Measurements from ENCODE around the gene PNPLA3.
"Not testable (repeated sequence)": the region's sequence is repeated elsewhere in the genome, so short reads cannot be mapped to it uniquely, and the experiment has no call there.

Gene PNPLA3

DNA sequence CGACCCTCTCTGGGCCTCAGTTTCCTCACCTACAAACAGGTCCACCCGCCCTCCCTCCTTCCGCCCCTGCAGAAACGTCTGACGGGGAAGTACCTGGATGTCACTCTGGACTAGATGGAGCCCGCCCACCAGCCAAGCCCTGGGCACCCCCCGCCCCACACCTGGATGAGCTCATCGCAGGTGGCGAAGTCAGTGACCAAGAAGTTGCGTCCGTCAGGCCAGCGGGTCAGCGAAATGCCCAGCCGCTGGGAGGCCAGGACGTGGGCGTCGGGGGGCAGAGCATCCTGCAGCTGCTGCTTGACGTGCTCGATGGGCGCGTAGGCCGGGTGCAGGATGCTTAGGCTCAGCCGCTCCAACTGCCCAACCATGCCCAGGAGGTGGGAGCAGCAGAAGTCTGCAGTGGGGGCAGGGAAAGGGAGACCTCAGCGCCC lies 32.7 kb upstream of the PNPLA3 start:
- DNase-seq = no peak

GRCh38 chr22:43891360-43892182 lies 32.0 kb upstream of the PNPLA3 start, which contains the start of gene PNPLA5:
PNPLA5 (minus strand) TSS chr22:43892013; CDS start chr22:43891880, 133 bp downstream.
- DNase-seq = no peak

GRCh38 chr22:43892183-43892894 lies 31.3 kb upstream of the PNPLA3 start:
- no peak for DNase-seq

DNA sequence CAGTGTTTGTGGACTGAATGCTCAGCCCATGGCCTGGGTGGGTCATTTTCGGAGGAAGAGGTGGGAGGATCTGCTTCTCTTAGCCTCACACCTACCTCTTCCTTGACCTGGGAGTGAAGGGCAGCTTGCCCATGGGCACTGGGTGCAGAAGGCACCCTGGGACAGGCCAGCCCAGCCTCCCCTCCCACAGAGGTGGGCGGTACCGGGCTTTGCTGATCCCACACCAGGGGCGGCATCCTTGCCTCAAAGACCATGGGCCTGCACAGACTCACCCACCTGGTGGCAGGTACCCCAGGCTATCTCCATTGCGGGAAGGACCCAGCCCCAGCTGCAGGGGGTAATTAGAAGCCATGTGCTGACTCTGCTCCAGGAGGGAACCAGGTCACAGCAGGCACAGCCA lies 30.3 kb upstream of the PNPLA3 start:
- no peak for DNase-seq

- DNase-seq = no peak
Measured at GRCh38 chr22:43894122-43894521, 29.5 kb upstream of the PNPLA3 start.

DNA sequence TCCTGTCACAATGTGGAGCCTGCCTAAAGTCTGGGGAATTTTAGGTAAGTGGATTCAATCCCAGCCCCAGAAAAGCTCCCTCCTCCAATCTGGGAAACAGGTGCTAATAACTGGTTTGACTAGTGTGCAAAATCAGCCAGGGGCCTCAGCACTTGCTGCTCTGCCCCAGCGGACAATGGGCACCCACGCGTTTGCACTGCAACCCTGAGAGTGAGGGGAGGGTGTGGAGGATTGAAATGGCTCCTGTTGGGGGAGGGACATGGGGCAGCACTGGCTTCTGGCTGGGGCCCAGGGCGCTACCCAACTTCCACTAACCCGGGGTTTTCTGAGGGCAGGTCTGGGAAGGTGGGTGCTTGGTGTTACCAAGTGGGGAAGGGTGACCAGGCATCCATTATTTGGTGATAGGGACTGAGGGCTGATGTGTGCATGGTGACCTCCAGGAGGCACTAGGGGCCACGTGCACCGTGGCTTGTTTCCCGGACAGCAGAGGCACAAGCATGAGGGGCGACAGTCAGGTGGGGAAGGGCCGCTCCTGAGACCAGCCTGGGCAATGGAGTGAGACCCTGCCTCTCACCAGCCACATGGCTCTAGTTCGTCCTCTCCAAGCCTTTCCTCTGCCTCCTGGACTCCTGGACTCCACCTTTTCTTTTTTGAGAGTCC lies 27.5 kb upstream of the PNPLA3 start:
- no peak for DNase-seq

DNA sequence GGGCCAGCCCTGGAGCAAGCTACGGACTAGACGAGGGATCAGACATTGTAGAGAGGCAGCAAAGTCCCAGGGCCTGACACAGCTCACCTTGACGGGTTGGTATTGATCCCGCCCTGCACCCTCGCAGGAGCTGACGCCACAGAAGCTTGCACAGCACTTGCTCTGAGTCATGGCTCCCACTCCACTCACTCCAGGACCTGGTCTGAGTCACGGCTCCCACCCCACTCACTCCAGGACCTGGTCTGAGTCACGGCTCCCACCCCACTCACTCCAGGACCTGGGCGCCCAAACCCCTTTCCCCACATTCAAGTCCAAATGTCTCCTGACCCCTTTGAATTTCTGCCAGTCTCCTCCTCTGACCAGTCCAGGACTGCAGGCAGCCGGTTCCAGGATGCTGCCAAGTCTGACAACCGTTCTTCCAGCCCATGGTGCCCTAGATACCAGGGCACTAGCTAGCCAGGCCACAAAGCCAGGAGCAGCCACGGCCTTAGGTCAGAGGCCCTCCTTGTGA lies 25.8 kb upstream of the PNPLA3 start:
- DNase-seq = no peak

- DNase-seq = no peak
Measured at GRCh38 chr22:43900206-43900605, 23.4 kb upstream of the PNPLA3 start.

GRCh38 chr22:43901976-43902643 lies 21.5 kb upstream of the PNPLA3 start:
- DNase-seq = no peak

GRCh38 chr22:43903033-43903432 lies 20.6 kb upstream of the PNPLA3 start:
- DNase-seq = not testable (repeated sequence)

GRCh38 chr22:43904412-43904811 lies 19.2 kb upstream of the PNPLA3 start:
- DNase-seq = peak; percentile 47 to 56

DNA sequence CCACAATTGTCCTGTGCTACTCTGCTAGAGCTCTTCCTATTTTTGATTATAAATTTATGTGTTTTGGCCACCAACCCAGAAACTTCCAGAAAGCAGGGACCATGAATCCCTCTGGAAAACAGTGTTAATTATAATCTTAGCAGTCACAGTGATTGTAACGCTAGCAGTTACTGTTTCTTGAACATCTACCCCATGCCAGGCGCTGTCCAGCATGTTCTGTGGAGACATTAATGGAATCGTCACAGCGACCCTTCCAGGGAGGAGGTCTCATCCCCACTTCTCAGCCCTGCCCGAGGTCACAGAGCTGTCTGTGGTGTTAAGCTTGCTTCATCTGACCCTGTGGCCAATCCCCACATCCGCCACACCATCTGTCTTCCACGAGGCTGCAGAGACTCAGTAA lies 17.9 kb upstream of the PNPLA3 start:
- DNase-seq = no peak

DNA sequence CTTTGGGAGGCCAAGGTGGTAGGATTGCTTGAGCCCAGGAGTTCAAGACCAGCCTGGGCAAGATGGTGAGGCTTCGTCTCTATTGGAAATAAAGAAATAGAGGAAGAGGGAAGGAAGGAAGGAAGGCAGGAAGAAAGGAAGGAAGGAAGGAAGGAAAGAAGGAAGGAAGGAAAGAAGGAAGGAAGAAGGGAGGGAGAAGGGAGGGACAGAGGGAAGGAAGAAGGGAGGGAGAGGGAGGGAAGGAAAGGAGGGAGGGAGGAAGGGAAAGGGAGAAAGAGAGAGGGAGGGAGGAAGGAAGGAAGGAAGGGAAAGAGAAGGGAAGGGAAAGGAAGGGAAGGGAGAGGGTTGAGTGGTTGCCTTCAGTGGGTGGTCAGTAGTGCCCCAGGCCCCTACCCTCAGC lies 13.9 kb upstream of the PNPLA3 start:
- no peak for DNase-seq

DNA sequence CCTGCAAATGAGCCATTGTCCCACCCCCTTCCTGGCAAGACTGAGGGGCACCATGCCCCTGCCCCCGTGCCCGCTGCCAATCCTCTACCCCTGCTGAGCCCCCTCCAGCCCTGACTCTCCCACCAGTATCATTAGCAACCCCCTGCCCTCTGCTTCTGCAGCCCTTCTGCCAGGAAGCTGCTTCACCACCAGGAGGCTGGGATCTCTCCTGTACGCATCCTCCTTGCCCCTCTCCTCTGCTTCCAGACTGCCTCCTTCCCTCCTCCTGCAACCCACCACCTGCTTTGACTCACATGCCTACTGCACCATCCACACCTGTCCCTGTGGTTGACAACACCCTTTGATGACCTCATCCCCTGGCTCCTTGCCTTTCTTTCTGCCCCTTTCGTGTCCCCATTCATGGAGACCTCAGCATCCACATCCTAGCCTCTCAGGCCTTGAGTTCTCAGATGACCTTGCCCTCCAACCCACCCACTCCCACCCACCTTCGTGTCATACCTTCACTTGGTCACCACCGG lies 13.4 kb upstream of the PNPLA3 start:
- no peak for DNase-seq

DNA sequence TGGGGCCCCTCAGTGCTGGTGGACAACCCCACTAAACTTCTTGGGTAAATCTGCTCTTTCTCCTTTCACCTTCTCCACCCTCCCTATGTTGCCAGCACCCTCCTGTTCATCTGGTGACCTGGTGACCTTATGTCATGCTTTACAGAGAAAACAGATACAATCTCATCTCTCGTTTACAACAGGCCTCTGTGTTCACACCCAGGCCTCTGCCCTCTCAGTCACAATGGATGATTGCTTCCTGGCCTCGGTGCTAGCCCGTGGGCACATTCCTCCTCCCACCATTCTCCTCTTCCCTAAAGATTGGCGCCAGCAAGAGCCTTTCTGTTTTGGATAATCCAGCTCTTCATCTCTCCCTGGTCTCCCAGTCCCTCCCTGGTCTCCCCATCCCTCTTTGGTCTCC lies 12.3 kb upstream of the PNPLA3 start:
- DNase-seq = no peak

GRCh38 chr22:43917521-43917920 lies 6.1 kb upstream of the PNPLA3 start:
- no peak for DNase-seq

GRCh38 chr22:43919106-43919973 lies 4.3 kb upstream of the PNPLA3 start:
- no peak for DNase-seq

GRCh38 chr22:43921370-43921769 lies 2.2 kb upstream of the PNPLA3 start:
- no peak for DNase-seq

DNA sequence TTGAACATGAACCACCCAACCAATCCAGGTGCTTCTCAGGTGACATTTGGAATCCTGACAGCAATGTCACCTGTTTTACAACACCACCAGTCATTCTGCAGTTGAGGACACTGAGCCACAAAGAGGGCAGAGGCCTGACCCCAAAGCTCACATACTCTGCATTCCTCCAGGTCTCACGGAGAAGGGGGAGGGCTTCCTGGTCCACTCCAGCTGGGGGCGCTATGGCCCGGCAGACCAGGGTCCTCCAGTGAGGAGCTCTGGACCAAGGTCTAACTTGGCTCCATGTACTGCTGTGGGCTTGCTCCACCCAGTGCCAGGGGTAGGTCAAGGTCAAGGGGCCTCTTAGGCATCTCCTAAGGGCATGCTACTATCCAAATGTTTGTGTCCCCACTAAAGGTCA lies 1.5 kb upstream of the PNPLA3 start:
- DNase-seq = no peak

DNA sequence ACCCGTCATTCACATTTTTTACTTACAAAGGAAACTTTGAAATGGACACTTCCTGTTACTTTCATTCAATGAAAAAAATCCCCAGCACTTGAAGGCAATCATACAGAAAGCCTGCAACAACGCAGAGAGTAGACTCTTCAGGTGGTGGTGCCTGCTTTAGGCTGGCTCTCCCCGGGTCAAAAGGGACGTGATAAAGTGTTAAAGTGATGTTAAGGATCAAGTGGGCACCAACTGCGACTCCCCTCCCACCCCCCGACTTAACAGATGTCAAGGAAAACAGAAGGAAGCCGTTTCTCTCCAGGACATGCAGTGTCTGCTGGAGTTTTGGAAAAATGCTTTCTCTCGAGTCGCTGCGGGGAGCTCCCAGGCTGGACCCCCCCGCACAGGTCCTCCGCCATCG lies 414 bp upstream of the PNPLA3 start:
- DNase-seq = peak in 1 of 2 donors; percentile 4

DNA sequence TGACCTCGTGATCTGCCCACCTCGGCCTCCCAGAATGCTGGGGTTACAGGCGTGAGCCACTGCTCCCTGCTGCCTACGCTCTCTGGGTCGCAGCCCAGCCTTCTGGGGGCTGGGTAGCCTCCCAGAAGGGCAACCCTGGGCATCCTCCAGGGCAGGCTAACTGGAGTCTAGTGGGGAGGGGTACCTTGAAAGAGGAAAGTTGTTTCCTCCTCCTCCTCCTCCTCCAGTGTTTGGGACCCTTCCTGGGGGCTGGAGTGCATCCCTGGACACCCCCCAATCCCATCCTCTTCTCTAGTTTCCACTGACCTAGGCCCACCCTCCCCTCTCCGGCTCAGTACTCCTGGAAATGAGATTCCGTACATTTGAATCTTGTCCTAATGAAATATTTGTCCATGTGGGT lies 1.3 kb downstream of the PNPLA3 start:
- no peak for DNase-seq
